Mesodermal cell (in vitro differentiated cells): ENCODE measurements around the gene ARHGEF1.
A peak's percentile ranks its signal among the peaks of the same experiment; 100 is the strongest.
"Not testable (repeated sequence)": the region's sequence is repeated elsewhere in the genome, so short reads cannot be mapped to it uniquely, and the experiment has no call there.

Source experiments
- H3K27ac ChIP-seq: 2 replicates; pipeline ENCODE4 v1.7.0; 2013; ENCODE audit warnings: mild to moderate bottlenecking, low read depth, low read length, moderate library complexity; ENCODE audit not compliant: severe bottlenecking
- H3K36me3 ChIP-seq: 2 replicates; pipeline ENCODE4 v1.7.1; 2013; ENCODE audit warnings: mild to moderate bottlenecking, low read length, moderate library complexity; ENCODE audit not compliant: control insufficient read depth, insufficient read depth
- H3K4me1 ChIP-seq: one replicate; pipeline ENCODE4 v1.7.1; 2013; ENCODE audit warnings: mild to moderate bottlenecking, low read length; ENCODE audit not compliant: insufficient read depth, control insufficient read depth, poor library complexity, severe bottlenecking
- H3K4me3 ChIP-seq: 2 replicates; pipeline ENCODE4 v1.7.0; 2013; ENCODE audit warnings: low read length, control low read depth, mild to moderate bottlenecking; ENCODE audit not compliant: insufficient read depth, poor library complexity, severe bottlenecking; ENCODE audit errors: extremely low read depth
- H3K9me3 ChIP-seq: 2 replicates; pipeline ENCODE4 v1.7.1; 2013; ENCODE audit warnings: mild to moderate bottlenecking, low read length, moderate library complexity; ENCODE audit not compliant: control insufficient read depth
- WGBS, 2 experiments: methylation state at CpG; one replicate each; pipeline ENCODE4 v1.1.5; 2013; ENCODE audit warnings: missing lambda C conversion rate in 2 of 2; ENCODE audit not compliant: insufficient coverage in 2 of 2; 5-methylcytosine and 5-hydroxymethylcytosine counted together

ARHGEF1 gene

GRCh38 chr19:41872775-41873647 lies 10.0 kb upstream of the ARHGEF1 start:
- H3K4me3 ChIP-seq, result no peak overlapping the region
- no peaks in the 10 kb centered on the region for H3K4me1 ChIP-seq
- peaks cover 46% of the 10 kb centered on the region for H3K36me3 ChIP-seq
- 48 to 61% methylated on average over 11 to 16 of the region's 18 CpGs for WGBS, 2 experiments
- H3K9me3 ChIP-seq, result no peaks in the 10 kb centered on the region
- no peak overlapping the region for H3K27ac ChIP-seq

GRCh38 chr19:41875973-41876372 lies 7.0 kb upstream of the ARHGEF1 start:
- not testable (repeated sequence) for H3K4me3 ChIP-seq, H3K9me3 ChIP-seq, H3K27ac ChIP-seq, H3K4me1 ChIP-seq
- H3K36me3 ChIP-seq, result peaks cover 16% of the 10 kb centered on the region
- WGBS, 2 experiments, result 60 to 82% methylated on average over 1 to 3 of the region's 3 CpGs

- H3K36me3 ChIP-seq, result peaks cover 5% of the 10 kb centered on the region
- H3K4me3 ChIP-seq, result no peak within 1 kb of the TSS
- H3K4me1 ChIP-seq, result no peaks in the 10 kb centered on the region
- H3K9me3 ChIP-seq, result no peaks in the 10 kb centered on the region
- H3K27ac ChIP-seq, result no peak within 1 kb of the TSS
- WGBS, 2 experiments, result 75 to 77% methylated on average over 4 to 6 of the region's 9 CpGs
Observed at GRCh38 chr19:41876847-41877832, 5.8 kb upstream of the ARHGEF1 start, which contains the start of gene CD79A. TSS of gene CD79A (plus strand) at chr19:41877279. CDS start at chr19:41877305, 26 bp downstream.

GRCh38 chr19:41877916-41878905 lies 4.8 kb upstream of the ARHGEF1 start:
- WGBS, 2 experiments, result 93 to 97% methylated on average over 8 to 10 of the region's 17 CpGs
- Histone ChIP-seq H3K9me3 (no peaks in the 10 kb centered on the region), H3K4me3 (no peak overlapping the region), H3K27ac (no peak overlapping the region), H3K36me3 (no peaks in the 10 kb centered on the region), H3K4me1 (no peaks in the 10 kb centered on the region)

- no peak overlapping the region for H3K4me3 ChIP-seq
- no peak overlapping the region for H3K27ac ChIP-seq
- no peaks in the 10 kb centered on the region for H3K9me3 ChIP-seq
- H3K4me1 ChIP-seq, result no peaks in the 10 kb centered on the region
- no peaks in the 10 kb centered on the region for H3K36me3 ChIP-seq
- WGBS, 2 experiments, result 91 to 97% methylated on average over 15 to 19 of the region's 21 CpGs
Observed at GRCh38 chr19:41879080-41879479, 3.9 kb upstream of the ARHGEF1 start.

GRCh38 chr19:41879670-41880328 lies 3.2 kb upstream of the ARHGEF1 start:
- Histone ChIP-seq H3K9me3 (no peaks in the 10 kb centered on the region), H3K27ac (no peak overlapping the region), H3K4me1 (no peaks in the 10 kb centered on the region), H3K36me3 (no peaks in the 10 kb centered on the region), H3K4me3 (no peak overlapping the region)
- WGBS, 2 experiments, result 60 to 100% methylated on average over 1 to 2 of the region's 7 CpGs

GRCh38 chr19:41880329-41880708 lies 2.7 kb upstream of the ARHGEF1 start:
- Histone ChIP-seq H3K4me1 (no peaks in the 10 kb centered on the region), H3K4me3 (no peak overlapping the region)
- WGBS, 2 experiments, result 80% methylated on average over 2 of the region's 5 CpGs; no CpG with 5 or more reads in 1 of the 2 experiments

GRCh38 chr19:41883463-41883820 lies 458 bp downstream of the ARHGEF1 start:
- WGBS, 2 experiments, result 0 to 1% methylated on average over 10 to 23 of the region's 23 CpGs
- H3K36me3 ChIP-seq, result peaks cover 4% of the 10 kb centered on the region
- H3K27ac ChIP-seq, result no peak overlapping the region
- H3K4me3 ChIP-seq, result peak overlapping the region; percentile 90
- H3K4me1 ChIP-seq, result peaks cover 22% of the 10 kb centered on the region
- H3K9me3 ChIP-seq, result no peaks in the 10 kb centered on the region

More at GRCh38 chr19:41880329-41880708, 2.7 kb upstream of the ARHGEF1 start:
- H3K27ac ChIP-seq, result no peak overlapping the region
- no peaks in the 10 kb centered on the region for H3K9me3 ChIP-seq
- no peaks in the 10 kb centered on the region for H3K36me3 ChIP-seq

- peaks cover 22% of the 10 kb centered on the region for H3K4me1 ChIP-seq
- WGBS, 2 experiments, result 0% methylated on average over 60 to 61 of the region's 66 CpGs
- H3K36me3 ChIP-seq, result peaks cover 7% of the 10 kb centered on the region
- peak overlapping the region; percentile 56 for H3K27ac ChIP-seq
- H3K9me3 ChIP-seq, result no peaks in the 10 kb centered on the region
- H3K4me3 ChIP-seq, result peak overlapping the region; percentile 90
Observed at GRCh38 chr19:41883821-41884733, 1.1 kb downstream of the ARHGEF1 start.
